Sigmoid colon (tissue), 7 donors: Measurements from ENCODE around the gene IL3RA. TPM values are rescaled to one million over a fixed set of nuclear protein-coding genes. Genes with fewer than 3 reads are reported as not detected.

Experiments
- DNase-seq: peaks from one replicate; pipeline ENCODE4 v3.0.0-alpha.2; 2019
- H3K27ac ChIP-seq, 4 donors: fragments of 200-600 bp; sonication (generic); one replicate each; pipeline ENCODE4 v1.5.1; 2016 to 2019; ENCODE audit warnings: mild to moderate bottlenecking in 1 of 4
- H3K27me3 ChIP-seq, 3 donors: fragments of 200-600 bp; sonication (generic); one replicate each; pipeline ENCODE4 v1.5.1; 2019; ENCODE audit warnings: mild to moderate bottlenecking in 1 of 3
- H3K36me3 ChIP-seq, 4 donors: fragments of 200-600 bp; sonication (generic); one replicate each; pipeline ENCODE4 v1.5.1; 2016 to 2019
- H3K4me1 ChIP-seq, 4 donors: fragments of 200-600 bp; sonication (generic); one replicate each; pipeline ENCODE4 v1.5.1; 2017 to 2019
- H3K4me3 ChIP-seq, 4 donors: fragments of 200-600 bp; sonication (generic); one replicate each; pipeline ENCODE4 v1.5.1; 2017 to 2019; ENCODE audit warnings: mild to moderate bottlenecking in 2 of 4, moderate library complexity in 1 of 4
- H3K9me3 ChIP-seq, 4 donors: fragments of 200-600 bp in 3 of 4; sonication (generic) in 3 of 4; one replicate each; pipeline versions ENCODE4 v1.5.1 to v1.6.1; 2013 to 2019
- EP300 ChIP-seq, 4 donors: sonication (generic); formaldehyde crosslinking; IDR thresholded peaks; one replicate each; pipeline ENCODE4 v1.6.1; 2017; ENCODE audit warnings: antibody characterized with exemption in 4 of 4
- POLR2A ChIP-seq, 2 donors: fragments of 450-650 bp; IDR thresholded peaks; one replicate each; pipeline ENCODE4 v1.6.1; 2016; ENCODE audit warnings: antibody characterized with exemption in 2 of 2, mild to moderate bottlenecking in 2 of 2, moderate library complexity in 2 of 2
- POLR2AphosphoS5 ChIP-seq, 4 donors: sonication (generic); formaldehyde crosslinking; IDR thresholded peaks; one replicate each; pipeline ENCODE4 v1.6.1; 2017; ENCODE audit warnings: antibody characterized with exemption in 4 of 4
- WGBS, 2 donors: extraction: QIAGEN DNeasy Blood & Tissue Kit; methylation state at CpG; one replicate each; pipeline ENCODE4 v1.1.7; 2013; 5-methylcytosine and 5-hydroxymethylcytosine counted together
- intact Hi-C: fragments of 100-400 bp; cut with DNase I; formaldehyde crosslinking; loops from one replicate; pipeline ENCODE4 v1.15.1; 2023
- polyA plus RNA-seq, 3 donors: library from polyadenylated mRNA; stranded (reverse); fragments of 200-250 nt; gene quantifications; one replicate each; pipeline ENCODE4 v1.2.3, GENCODE V29; 2013
- total RNA-seq, 4 donors: library from RNA; depleted of rRNA; stranded (reverse); fragments of >200 nt; gene quantifications; one replicate each; pipeline ENCODE4 v1.1.0, GENCODE V29; 2016
- TF ChIP-seq, protein P1 (sequence below), 4 experiments: fragments of 450-650 bp in 3 of 4; fragments of 200-600 bp in 1 of 4; IDR thresholded peaks; one replicate each; pipeline ENCODE4 v1.5.1; 2016 to 2019; ENCODE audit warnings: antibody characterized with exemption in 4 of 4, mild to moderate bottlenecking in 3 of 4, moderate library complexity in 2 of 4
- donor health status: healthy with polysubstance abuse.
- donor health status: Bipolar disorder and iron deficiency.
- donor health status: healthy.

The IL3RA gene
- total and polyA plus RNA-seq, 7 donors: 1.2 to 13.4 (median 5.6) TPM

DNA sequence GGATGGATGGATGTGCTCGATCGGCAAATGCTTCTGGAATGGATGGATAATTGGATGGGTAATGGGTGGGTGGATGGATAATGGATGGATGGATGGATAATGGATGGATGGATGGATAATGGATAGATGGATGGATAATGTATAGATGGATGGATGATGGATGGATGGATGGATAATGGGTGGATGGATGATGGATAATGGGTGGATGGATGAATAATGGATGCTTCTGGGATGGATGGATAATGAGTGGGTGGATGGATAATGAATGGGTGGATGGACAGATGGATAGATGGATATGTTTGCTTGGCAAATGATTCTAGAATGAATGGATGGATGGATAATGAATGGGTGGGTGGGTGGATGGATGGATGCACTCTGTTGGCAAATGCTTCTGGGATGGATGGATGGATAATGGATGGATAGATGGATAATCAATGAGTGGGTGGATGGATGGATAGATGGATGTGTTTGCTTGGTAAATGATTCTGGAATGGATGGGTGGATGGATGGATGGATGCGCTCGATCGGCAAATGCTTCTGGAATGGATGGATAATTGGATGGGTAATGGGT lies 59.1 kb downstream of the IL3RA start:
- Histone ChIP-seq H3K36me3 (peaks cover 0 to 17% (median 2%) of the 10 kb centered on the region in 4 donors), H3K9me3 (no peaks in the 10 kb centered on the region), H3K27ac (no peak overlapping the region), H3K4me3 (no peak overlapping the region), H3K27me3 (no peaks in the 10 kb centered on the region), H3K4me1 (peaks cover 0 to 25% (median 23%) of the 10 kb centered on the region in 4 donors)
- DNase-seq: no peak
- no peak for TF ChIP-seq EP300 (IDR thresholded peaks at IDR 0.05)
- TF ChIP-seq POLR2A (IDR thresholded peaks at IDR 0.05): no peak
- TF ChIP-seq, protein P1, sequence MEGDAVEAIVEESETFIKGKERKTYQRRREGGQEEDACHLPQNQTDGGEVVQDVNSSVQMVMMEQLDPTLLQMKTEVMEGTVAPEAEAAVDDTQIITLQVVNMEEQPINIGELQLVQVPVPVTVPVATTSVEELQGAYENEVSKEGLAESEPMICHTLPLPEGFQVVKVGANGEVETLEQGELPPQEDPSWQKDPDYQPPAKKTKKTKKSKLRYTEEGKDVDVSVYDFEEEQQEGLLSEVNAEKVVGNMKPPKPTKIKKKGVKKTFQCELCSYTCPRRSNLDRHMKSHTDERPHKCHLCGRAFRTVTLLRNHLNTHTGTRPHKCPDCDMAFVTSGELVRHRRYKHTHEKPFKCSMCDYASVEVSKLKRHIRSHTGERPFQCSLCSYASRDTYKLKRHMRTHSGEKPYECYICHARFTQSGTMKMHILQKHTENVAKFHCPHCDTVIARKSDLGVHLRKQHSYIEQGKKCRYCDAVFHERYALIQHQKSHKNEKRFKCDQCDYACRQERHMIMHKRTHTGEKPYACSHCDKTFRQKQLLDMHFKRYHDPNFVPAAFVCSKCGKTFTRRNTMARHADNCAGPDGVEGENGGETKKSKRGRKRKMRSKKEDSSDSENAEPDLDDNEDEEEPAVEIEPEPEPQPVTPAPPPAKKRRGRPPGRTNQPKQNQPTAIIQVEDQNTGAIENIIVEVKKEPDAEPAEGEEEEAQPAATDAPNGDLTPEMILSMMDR (IDR thresholded peaks at IDR 0.05): no peak
- no peak for TF ChIP-seq POLR2AphosphoS5 (IDR thresholded peaks at IDR 0.05)
- intact Hi-C loops: no loop called here
- 98 to 99% methylated on average over 5 of the region's 5 CpGs for WGBS, 2 donors

DNA sequence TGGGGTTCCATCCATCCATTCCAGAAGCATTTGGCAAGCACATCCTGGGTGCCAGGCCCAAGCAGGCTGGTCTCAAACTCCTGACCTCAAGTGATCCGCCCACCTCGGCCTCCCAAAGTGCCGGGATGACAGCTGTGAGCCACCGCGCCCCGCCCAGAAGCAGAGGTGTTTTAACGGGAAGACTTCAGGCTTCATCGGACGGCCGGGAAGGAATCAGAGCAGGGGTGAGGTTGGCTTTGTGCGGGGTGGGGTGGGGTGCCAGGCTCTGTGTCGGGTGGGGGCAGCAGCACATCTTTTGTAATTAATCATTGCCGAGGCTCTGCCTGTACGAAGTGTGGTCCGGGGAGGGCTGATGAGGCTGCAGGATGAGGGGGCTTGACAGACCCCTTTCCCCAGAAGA lies 60.4 kb downstream of the IL3RA start:
- TF ChIP-seq POLR2A (IDR thresholded peaks at IDR 0.05): no peak
- no peak for TF ChIP-seq POLR2AphosphoS5 (IDR thresholded peaks at IDR 0.05)
- TF ChIP-seq EP300 (IDR thresholded peaks at IDR 0.05): no peak
- TF ChIP-seq, protein P1 (IDR thresholded peaks at IDR 0.05): no peak
- Histone ChIP-seq H3K4me3 (no peak overlapping the region), H3K36me3 (peaks cover 0 to 29% (median 4%) of the 10 kb centered on the region in 4 donors), H3K4me1 (peaks cover 0 to 22% (median 18%) of the 10 kb centered on the region in 4 donors), H3K9me3 (no peaks in the 10 kb centered on the region), H3K27ac (no peak overlapping the region), H3K27me3 (no peaks in the 10 kb centered on the region)
- intact Hi-C loops: no loop called here
- 77 to 85% methylated on average over 15 of the region's 15 CpGs for WGBS, 2 donors
- peak; percentile 62 for DNase-seq

DNA sequence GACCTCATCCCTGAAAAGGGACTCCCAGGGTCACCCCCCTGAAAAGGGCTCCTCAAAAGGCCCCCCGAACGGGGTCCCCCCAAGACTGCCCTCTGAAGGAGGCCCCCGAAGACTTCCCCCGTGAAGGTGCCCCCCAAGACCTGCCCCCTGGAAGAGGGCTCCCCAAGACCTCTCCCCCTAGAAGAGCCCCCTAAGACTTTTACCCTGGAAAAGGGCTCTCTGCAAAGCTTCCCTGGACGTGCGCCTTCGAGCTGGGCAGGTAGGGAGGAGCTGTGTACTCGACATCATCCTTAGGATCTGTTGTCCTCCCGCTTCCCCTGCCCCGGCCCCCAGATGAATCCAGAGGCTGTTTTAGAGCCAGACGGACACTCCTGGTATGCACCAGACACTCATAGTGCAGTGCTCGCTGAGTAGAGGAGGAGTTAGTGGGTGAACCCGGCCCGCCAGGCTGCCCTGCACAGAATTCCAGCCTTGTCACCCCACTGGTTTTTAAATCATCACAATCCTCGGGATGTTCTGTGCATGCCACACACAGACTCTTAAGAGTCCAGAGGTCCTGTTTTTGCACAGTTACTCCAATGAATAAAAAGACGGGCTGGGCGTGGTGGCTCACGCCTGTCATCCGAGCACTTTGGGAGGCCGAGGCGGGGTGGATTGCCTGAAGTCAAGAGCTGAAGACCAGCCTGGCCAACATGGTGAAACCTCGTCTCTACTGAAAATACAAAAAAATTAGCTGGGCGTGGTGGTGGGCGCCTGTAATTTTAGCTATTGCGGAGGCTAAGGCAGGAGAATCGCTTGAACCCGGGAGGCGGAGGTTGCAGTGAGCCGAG lies 61.1 kb downstream of the IL3RA start:
- 90 to 92% methylated on average over 29 of the region's 29 CpGs for WGBS, 2 donors
- TF ChIP-seq POLR2AphosphoS5 (IDR thresholded peaks at IDR 0.05) (no peak), EP300 (IDR thresholded peaks at IDR 0.05) (no peak), POLR2A (IDR thresholded peaks at IDR 0.05) (no peak)
- TF ChIP-seq, protein P1 (IDR thresholded peaks at IDR 0.05): no peak
- Histone ChIP-seq H3K9me3 (no peaks in the 10 kb centered on the region), H3K27me3 (no peaks in the 10 kb centered on the region), H3K27ac (no peak overlapping the region), H3K4me3 (no peak overlapping the region), H3K36me3 (peaks cover 0 to 32% (median 4%) of the 10 kb centered on the region in 4 donors), H3K4me1 (peaks cover 0 to 22% (median 18%) of the 10 kb centered on the region in 4 donors)
- intact Hi-C loops: no loop called here
- DNase-seq: peak; percentile 45

DNA sequence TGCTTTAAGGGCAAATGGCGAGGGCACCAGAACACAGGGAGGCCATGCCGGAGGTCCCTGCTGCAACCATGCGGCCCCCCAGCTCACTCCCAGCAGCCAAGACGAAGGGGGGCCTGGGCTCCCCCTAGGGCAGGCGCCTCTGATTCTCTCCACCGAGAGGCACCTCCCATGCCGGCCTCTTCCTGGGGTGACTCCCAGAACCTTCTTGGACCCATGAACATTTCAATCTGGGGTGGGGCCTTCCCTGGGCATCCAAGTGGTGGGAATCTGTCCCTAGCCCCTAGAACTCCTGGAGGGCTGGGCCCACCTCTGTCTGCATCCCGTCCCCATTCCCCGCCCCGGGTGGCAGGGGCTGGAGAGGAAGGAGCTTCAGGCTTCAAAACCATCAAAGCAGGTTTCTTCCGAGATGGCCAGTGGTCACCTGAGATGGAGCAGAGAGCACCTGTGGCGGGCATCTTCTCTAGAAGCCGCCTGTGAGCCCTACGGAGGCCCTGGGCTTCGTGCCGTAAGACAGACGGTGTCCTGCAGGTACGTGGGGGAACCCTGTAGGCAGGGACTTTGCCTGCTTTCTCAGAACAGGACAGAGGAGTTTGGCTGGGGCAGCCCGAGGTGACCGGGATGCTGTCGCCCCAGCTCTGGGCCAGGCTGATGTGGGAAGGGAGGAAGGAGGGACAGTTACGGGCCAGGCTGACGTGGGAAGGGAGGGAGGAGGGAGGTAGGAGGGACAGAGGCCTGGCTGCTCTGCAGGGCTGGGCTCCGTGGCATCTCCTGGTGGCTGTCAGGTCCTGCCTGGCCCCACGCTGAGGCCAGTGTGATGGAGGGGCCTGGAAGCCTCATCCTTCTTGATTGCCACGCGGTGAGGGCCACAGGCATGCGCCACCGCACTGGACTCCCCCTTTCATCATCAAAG lies 62.1 kb downstream of the IL3RA start:
- H3K27me3 ChIP-seq: no peaks in the 10 kb centered on the region
- H3K9me3 ChIP-seq: no peaks in the 10 kb centered on the region
- TF ChIP-seq POLR2A (IDR thresholded peaks at IDR 0.05): no peak
- no peak for TF ChIP-seq POLR2AphosphoS5 (IDR thresholded peaks at IDR 0.05)
- no peak for TF ChIP-seq EP300 (IDR thresholded peaks at IDR 0.05)
- TF ChIP-seq, protein P1 (IDR thresholded peaks at IDR 0.05): no peak
- peak; percentile 77 for DNase-seq
- no peak overlapping the region for H3K4me3 ChIP-seq
- H3K4me1 ChIP-seq: peaks cover 0 to 16% (median 14%) of the 10 kb centered on the region in 4 donors
- 85 to 93% methylated on average over 29 of the region's 29 CpGs for WGBS, 2 donors
- peaks cover 8 to 42% (median 14%) of the 10 kb centered on the region in 4 donors for H3K36me3 ChIP-seq
- intact Hi-C loops: no loop called here
- H3K27ac ChIP-seq: no peak overlapping the region
